Measurements from ENCODE around the gene NYNRIN. TPM values are rescaled to one million over a fixed set of nuclear protein-coding genes. Genes with fewer than 3 reads are reported as not detected.

The NYNRIN gene
- total RNA-seq, 1 experiment from 2014 or later: 0.31 TPM

GRCh38 chr14:24456980-24457379 lies 58.2 kb downstream of the NYNRIN start:
- H3K27ac ChIP-seq (ENCODE audit: low read length): no peak overlapping the region
- CTCF ChIA-PET: no interaction called here
- no peaks in the 10 kb centered on the region for H3K27me3 ChIP-seq (ENCODE audit: control insufficient read depth, insufficient read depth, low read length)
- no peaks in the 10 kb centered on the region for H3K4me1 ChIP-seq (ENCODE audit: control insufficient read depth, insufficient read depth, low read length)
- POLR2A ChIA-PET: no interaction called here
- no peak overlapping the region for H3K4me3 ChIP-seq (ENCODE audit: low read depth in 2 of 2, low read length in 2 of 2)
- intact Hi-C loops (cut with micrococcal nuclease; ENCODE audit: unreplicated experiment): no loop called here
- no peaks in the 10 kb centered on the region for H3K36me3 ChIP-seq (ENCODE audit: control insufficient read depth, insufficient read depth, low read length)
- no peaks in the 10 kb centered on the region for H3K9me3 ChIP-seq (ENCODE audit: control insufficient read depth, insufficient read depth, low read depth, low read length)
- DNase-seq (ENCODE audit: low read depth, low spot score) (no peak), ATAC-seq (no peak)
- BruUV-seq (replicated peaks): no TSS peak
- TF ChIP-seq POLR2AphosphoS5 (IDR thresholded peaks at IDR 0.05; ENCODE audit: low read depth, low read length): no peak
- no peak for TF ChIP-seq TCF7L2 (IDR thresholded peaks at IDR 0.05; ENCODE audit: low read depth, low read length)
- TF ChIP-seq CTCF (IDR thresholded peaks at IDR 0.05): no peak
- TF ChIP-seq REST (IDR thresholded peaks at IDR 0.05; ENCODE audit: insufficient read depth in 1 of 2, low read depth in 2 of 2, low read length in 1 of 2): no peak
- TF ChIP-seq SIN3A (IDR thresholded peaks at IDR 0.05; ENCODE audit: borderline replicate concordance, insufficient read depth, low read depth, low read length): no peak
- in situ Hi-C loops (cut with HindIII; ENCODE audit: low pct_unique_long_range_greater_than_20kb, low sequenced_read_pairs): no loop called here

GRCh38 chr14:24458736-24459135 lies 59.9 kb downstream of the NYNRIN start:
- Histone ChIP-seq H3K27ac (ENCODE audit: low read length) (no peak overlapping the region), H3K36me3 (ENCODE audit: control insufficient read depth, insufficient read depth, low read length) (no peaks in the 10 kb centered on the region), H3K9me3 (ENCODE audit: control insufficient read depth, insufficient read depth, low read depth, low read length) (no peaks in the 10 kb centered on the region), H3K4me3 (ENCODE audit: low read depth in 2 of 2, low read length in 2 of 2) (no peak overlapping the region), H3K4me1 (ENCODE audit: control insufficient read depth, insufficient read depth, low read length) (no peaks in the 10 kb centered on the region), H3K27me3 (ENCODE audit: control insufficient read depth, insufficient read depth, low read length) (no peaks in the 10 kb centered on the region)
- POLR2A ChIA-PET: no interaction called here
- DNase-seq (ENCODE audit: low read depth, low spot score) (no peak), ATAC-seq (no peak)
- in situ Hi-C loops (cut with HindIII; ENCODE audit: low pct_unique_long_range_greater_than_20kb, low sequenced_read_pairs): no loop called here
- no TSS peak for BruUV-seq (replicated peaks)
- CTCF ChIA-PET: no interaction called here
- TF ChIP-seq SIN3A (IDR thresholded peaks at IDR 0.05; ENCODE audit: borderline replicate concordance, insufficient read depth, low read depth, low read length) (no peak), TCF7L2 (IDR thresholded peaks at IDR 0.05; ENCODE audit: low read depth, low read length) (no peak), POLR2AphosphoS5 (IDR thresholded peaks at IDR 0.05; ENCODE audit: low read depth, low read length) (no peak), REST (IDR thresholded peaks at IDR 0.05; ENCODE audit: insufficient read depth in 1 of 2, low read depth in 2 of 2, low read length in 1 of 2) (no peak), CTCF (IDR thresholded peaks at IDR 0.05) (no peak)
- intact Hi-C loops (cut with micrococcal nuclease; ENCODE audit: unreplicated experiment): no loop called here
